H9 (cell line): ENCODE measurements around the gene PLAC9. TPM values are rescaled to one million over a fixed set of nuclear protein-coding genes. Genes with fewer than 3 reads are reported as not detected.

Experiments
- DNase-seq: peaks from one replicate; pipeline ENCODE4 v3.0.0-alpha.2; 2017
- H2AFZ ChIP-seq: one replicate; pipeline ENCODE4 v1.6.1; 2013; ENCODE audit warnings: mild to moderate bottlenecking, low read length, control low read depth, moderate library complexity
- H2AK5ac ChIP-seq: 2 replicates; pipeline ENCODE4 v1.6.1; 2013; ENCODE audit warnings: low read length, control low read depth, mixed read lengths; ENCODE audit not compliant: insufficient read length
- H2BK120ac ChIP-seq: one replicate; pipeline ENCODE4 v1.6.1; 2013; ENCODE audit warnings: low read depth, mild to moderate bottlenecking, low read length, control low read depth, inconsistent platforms; ENCODE audit not compliant: poor library complexity, severe bottlenecking
- H2BK12ac ChIP-seq: 2 replicates; pipeline ENCODE4 v1.6.1; 2013; ENCODE audit warnings: low read length, control low read depth, mixed read lengths, low read depth; ENCODE audit not compliant: insufficient read length
- H2BK15ac ChIP-seq: 2 replicates; pipeline ENCODE4 v1.6.1; 2013; ENCODE audit warnings: low read depth, low read length, control low read depth
- H2BK20ac ChIP-seq: one replicate; pipeline ENCODE4 v1.6.1; 2013; ENCODE audit warnings: low read depth, mild to moderate bottlenecking, low read length, control low read depth, inconsistent platforms; ENCODE audit not compliant: poor library complexity, severe bottlenecking
- H2BK5ac ChIP-seq: 2 replicates; pipeline ENCODE4 v1.6.1; 2013; ENCODE audit warnings: low read length, control low read depth, mixed read lengths; ENCODE audit not compliant: insufficient read length
- H3K14ac ChIP-seq: 2 replicates; pipeline ENCODE4 v1.6.1; 2013; ENCODE audit warnings: low read length, control low read depth; ENCODE audit not compliant: insufficient read depth
- H3K18ac ChIP-seq: 2 replicates; pipeline ENCODE4 v1.6.1; 2013; ENCODE audit warnings: low read depth, mild to moderate bottlenecking, mixed read lengths, low read length, control low read depth; ENCODE audit not compliant: insufficient read length
- H3K23ac ChIP-seq: 2 replicates; pipeline ENCODE4 v1.6.1; 2013; ENCODE audit warnings: low read length, control low read depth, mixed read lengths, low read depth; ENCODE audit not compliant: insufficient read length
- H3K23me2 ChIP-seq: 2 replicates; pipeline ENCODE4 v1.6.1; 2013; ENCODE audit warnings: low read depth, mild to moderate bottlenecking, mixed read lengths, low read length, control low read depth; ENCODE audit not compliant: insufficient read length, poor library complexity, severe bottlenecking
- H3K27ac ChIP-seq: 2 replicates; pipeline ENCODE4 v1.5.1; 2013; ENCODE audit warnings: low read length, control low read depth, mixed read lengths, low read depth; ENCODE audit not compliant: insufficient read length
- H3K27me3 ChIP-seq: 2 replicates; pipeline ENCODE4 v1.6.1; 2013; ENCODE audit warnings: low read length, control low read depth, inconsistent platforms; ENCODE audit not compliant: insufficient read depth
- H3K4ac ChIP-seq: 2 replicates; pipeline ENCODE4 v1.6.1; 2013; ENCODE audit warnings: low read depth, mild to moderate bottlenecking, control low read depth, inconsistent platforms, low read length, moderate library complexity
- H3K4me1 ChIP-seq: 2 replicates; pipeline ENCODE4 v1.6.1; 2013; ENCODE audit warnings: low read length, control low read depth, inconsistent platforms; ENCODE audit not compliant: insufficient read depth
- H3K4me2 ChIP-seq: 2 replicates; pipeline ENCODE4 v1.6.1; 2013; ENCODE audit warnings: low read length, control low read depth, mixed read lengths; ENCODE audit not compliant: insufficient read length, insufficient read depth
- H3K56ac ChIP-seq: 2 replicates; pipeline ENCODE4 v1.6.1; 2013; ENCODE audit warnings: low read depth, mild to moderate bottlenecking, mixed read lengths, low read length, control low read depth; ENCODE audit not compliant: insufficient read length
- H3K79me1 ChIP-seq: 2 replicates; pipeline ENCODE4 v1.6.1; 2013; ENCODE audit warnings: low read depth, mild to moderate bottlenecking, moderate library complexity, low read length, control low read depth, inconsistent platforms; ENCODE audit not compliant: insufficient read depth, poor library complexity, severe bottlenecking
- H3K79me2 ChIP-seq: 2 replicates; pipeline ENCODE4 v1.6.1; 2013; ENCODE audit warnings: low read length, control low read depth, inconsistent platforms; ENCODE audit not compliant: insufficient read depth
- H3K9ac ChIP-seq: 2 replicates; pipeline ENCODE4 v1.6.1; 2013; ENCODE audit warnings: low read length, control low read depth, mixed read lengths; ENCODE audit not compliant: insufficient read length; ENCODE audit errors: extremely low read depth
- H3K9me3 ChIP-seq: one replicate; pipeline ENCODE4 v1.6.1; 2013; ENCODE audit warnings: low read depth, low read length, inconsistent platforms; ENCODE audit not compliant: control insufficient read depth
- H3T11ph ChIP-seq: one replicate; pipeline ENCODE4 v1.6.1; 2013; ENCODE audit warnings: mild to moderate bottlenecking, low read length, control low read depth, inconsistent platforms
- H4K20me1 ChIP-seq: one replicate; pipeline ENCODE4 v1.6.1; 2013; ENCODE audit not compliant: control insufficient read depth, insufficient read length, insufficient read depth
- H4K5ac ChIP-seq: 2 replicates; pipeline ENCODE4 v1.6.1; 2013; ENCODE audit warnings: low read depth, mild to moderate bottlenecking, mixed read lengths, low read length, control low read depth; ENCODE audit not compliant: insufficient read length
- H4K8ac ChIP-seq: replicated peaks from 2 replicates; pipeline ENCODE4 v1.6.1; 2013; ENCODE audit warnings: low read length, control low read depth, mixed read lengths, low read depth; ENCODE audit not compliant: insufficient read length
- H4K91ac ChIP-seq: 2 replicates; pipeline ENCODE4 v1.6.1; 2013; ENCODE audit warnings: low read depth, mild to moderate bottlenecking, moderate library complexity, mixed read lengths, low read length, control low read depth; ENCODE audit not compliant: insufficient read length
- H3K27ac Mint-ChIP-seq, 3 experiments: 2 replicates in 2 of 3; 3 replicates in 1 of 3; pipeline ENCODE4 v1.8.0; 2020 to 2021; ENCODE audit warnings: mixed read lengths in 3 of 3, mild to moderate bottlenecking in 1 of 3, moderate library complexity in 1 of 3
- H3K27me3 Mint-ChIP-seq: 2 replicates; pipeline ENCODE4 v1.8.0; 2021; ENCODE audit warnings: low read depth, mild to moderate bottlenecking, moderate library complexity, mixed read lengths
- H3K36me3 Mint-ChIP-seq, 3 experiments: 2 replicates in 2 of 3; 3 replicates in 1 of 3; pipeline ENCODE4 v1.8.0; 2020 to 2021; ENCODE audit warnings: low read depth in 3 of 3, mixed read lengths in 3 of 3; ENCODE audit not compliant: insufficient read depth in 1 of 3
- H3K4me1 Mint-ChIP-seq, 2 experiments: 2 replicates each; pipeline ENCODE4 v1.8.0; 2020; ENCODE audit warnings: mixed read lengths in 2 of 2
- H3K4me3 Mint-ChIP-seq, 2 experiments: 2 replicates in 1 of 2; 3 replicates in 1 of 2; pipeline ENCODE4 v1.8.0; 2020 to 2021; ENCODE audit warnings: mild to moderate bottlenecking in 2 of 2, mixed read lengths in 2 of 2, moderate library complexity in 1 of 2
- H3K9me3 Mint-ChIP-seq, 2 experiments: 2 replicates in 1 of 2; 3 replicates in 1 of 2; pipeline ENCODE4 v1.8.0; 2020; ENCODE audit warnings: mild to moderate bottlenecking in 2 of 2, mixed read lengths in 2 of 2, moderate library complexity in 1 of 2
- CTCF ChIP-seq: fragments of 200-600 bp; sonication (generic); conservative IDR thresholded peaks from 3 replicates; pipeline ENCODE4 v1.8.0; 2021; ENCODE audit warnings: antibody characterized with exemption, mild to moderate bottlenecking
- WGBS: extraction: QIAGEN DNeasy Blood & Tissue Kit; methylation state at CpG from one replicate; pipeline ENCODE4 v1.1.7; 2013; ENCODE audit warnings: missing lambda C conversion rate, low lambda C conversion rate, mixed read lengths; ENCODE audit not compliant: insufficient read length; ENCODE audit errors: extremely low coverage; 5-methylcytosine and 5-hydroxymethylcytosine counted together
- total RNA-seq: library from RNA; stranded (reverse); gene quantifications from 2 replicates; pipeline ENCODE4 v1.2.1, GENCODE V29; 2021

The PLAC9 gene
- total RNA-seq, 1 experiment from 2014 or later: 4.3 TPM

GRCh38 chr10:80172896-80173295, 40.4 kb downstream of the PLAC9 start:
- Histone ChIP-seq H4K5ac (no peak overlapping the region), H3K14ac (no peak overlapping the region; the same call in 1 of the 2 replicates), H4K20me1 (no peaks in the 10 kb centered on the region), H4K91ac (no peak overlapping the region), H3K4me2 (no peak overlapping the region), H3K9ac (no peak overlapping the region), H2BK120ac (no peak overlapping the region), H2BK20ac (no peak overlapping the region), H3K18ac (no peak overlapping the region), H3K27ac (no peak overlapping the region), H3K23ac (no peak overlapping the region), H3K23me2 (no peaks in the 10 kb centered on the region), H3K79me2 (no peaks in the 10 kb centered on the region; the same call in 1 of the 2 replicates), H3T11ph (no peak overlapping the region), H2BK12ac (no peak overlapping the region), H2BK15ac (no peak overlapping the region), H3K27me3 (no peaks in the 10 kb centered on the region), H3K9me3 (no peaks in the 10 kb centered on the region), H3K4ac (no peak overlapping the region), H4K8ac (no peak overlapping the region), H2BK5ac (no peak overlapping the region), H3K79me1 (no peaks in the 10 kb centered on the region), H2AFZ (no peak overlapping the region), H3K4me1 (no peaks in the 10 kb centered on the region; the same call in 1 of the 2 replicates), H3K56ac (no peak overlapping the region), H2AK5ac (no peak overlapping the region)
- Mint-ChIP-seq H3K4me3 (no peak overlapping the region), H3K36me3 (peaks cover 0 to 2% (median 0%) of the 10 kb centered on the region in 3 experiments; a peak in 2 of 7 replicates), H3K9me3 (no peaks in the 10 kb centered on the region), H3K27ac (no peak overlapping the region; a peak in 1 of 7 replicates), H3K27me3 (no peaks in the 10 kb centered on the region), H3K4me1 (peaks cover 24 to 33% of the 10 kb centered on the region in 2 experiments)
- DNase-seq: no peak
- WGBS: no CpG with 5 or more reads among the region's 5 CpGs
- TF ChIP-seq CTCF: no peak
